Keratinocyte (primary cell): ENCODE data around the gene CDH16. TPM values are rescaled to one million over a fixed set of nuclear protein-coding genes. Genes with fewer than 3 reads are reported as not detected.

Experiments used
- DNase-seq: peaks from one replicate; pipeline ENCODE4 v3.0.0-alpha.2; 2011; ENCODE audit warnings: low read depth, missing footprints, low spot score
- FAIRE-seq: peaks from 2 replicates; lab custom pipeline; 2011; peaks lifted over from hg19 to GRCh38; lab: Jason Lieb, UNC
- H2AFZ ChIP-seq: 2 replicates; pipeline ENCODE4 v1.6.0; 2012; ENCODE audit warnings: low read length, control low read depth, inconsistent platforms; ENCODE audit not compliant: control insufficient read depth
- H3K27ac ChIP-seq: 2 replicates; pipeline ENCODE4 v1.5.1; 2011; ENCODE audit warnings: low read length; ENCODE audit not compliant: control insufficient read depth, insufficient read depth
- H3K27me3 ChIP-seq: 3 replicates; pipeline ENCODE4 v1.6.0; 2011; ENCODE audit warnings: low read length; ENCODE audit not compliant: control insufficient read depth, insufficient read depth; ENCODE audit errors: extremely low read depth
- H3K36me3 ChIP-seq, 2 experiments: 2 replicates in 1 of 2; 3 replicates in 1 of 2; pipeline ENCODE4 v1.5.1; 2011; ENCODE audit warnings: low read length in 2 of 2, mild to moderate bottlenecking in 1 of 2; ENCODE audit not compliant: control insufficient read depth in 2 of 2, insufficient read depth in 2 of 2; ENCODE audit errors: extremely low read depth in 1 of 2
- H3K4me1 ChIP-seq: 3 replicates; pipeline ENCODE4 v1.5.1; 2011; ENCODE audit warnings: low read length; ENCODE audit not compliant: control insufficient read depth, insufficient read depth; ENCODE audit errors: extremely low read depth
- H3K4me2 ChIP-seq: 3 replicates; pipeline ENCODE4 v1.6.0; 2011; ENCODE audit warnings: low read depth, low read length; ENCODE audit not compliant: control insufficient read depth, insufficient read depth; ENCODE audit errors: extremely low read depth
- H3K4me3 ChIP-seq, 3 experiments: fragments of 200-600 bp in 1 of 3; sonication (generic) in 1 of 3; 2 replicates in 2 of 3; 3 replicates in 1 of 3; pipeline ENCODE4 v1.5.1; 2011 to 2016; ENCODE audit warnings: low read length in 3 of 3, mild to moderate bottlenecking in 3 of 3, control low read depth in 2 of 3, inconsistent platforms in 1 of 3, low read depth in 1 of 3, mixed read lengths in 1 of 3, mixed run types in 1 of 3, moderate library complexity in 1 of 3; ENCODE audit not compliant: control insufficient read depth in 2 of 3, insufficient read depth in 2 of 3; ENCODE audit errors: extremely low read depth in 1 of 3
- H3K79me2 ChIP-seq: 2 replicates; pipeline ENCODE4 v1.6.0; 2012; ENCODE audit warnings: low read length; ENCODE audit not compliant: control insufficient read depth, insufficient read depth
- H3K9ac ChIP-seq: 3 replicates; pipeline ENCODE4 v1.6.0; 2011; ENCODE audit warnings: low read length; ENCODE audit not compliant: control insufficient read depth, insufficient read depth; ENCODE audit errors: extremely low read depth
- H3K9me1 ChIP-seq: 3 replicates; pipeline ENCODE4 v1.6.0; 2011; ENCODE audit warnings: low read length; ENCODE audit not compliant: control insufficient read depth, insufficient read depth; ENCODE audit errors: extremely low read depth
- H3K9me3 ChIP-seq: 2 replicates; pipeline ENCODE4 v1.5.1; 2012; ENCODE audit warnings: low read depth, low read length; ENCODE audit not compliant: control insufficient read depth
- H4K20me1 ChIP-seq: 3 replicates; pipeline ENCODE4 v1.6.0; 2011; ENCODE audit warnings: low read length; ENCODE audit not compliant: control insufficient read depth, insufficient read depth; ENCODE audit errors: extremely low read depth
- CTCF ChIP-seq, 3 experiments: IDR thresholded peaks in 1 of 3; conservative IDR thresholded peaks in 1 of 3; optimal IDR thresholded peaks in 1 of 3; 2 replicates in 2 of 3; 3 replicates in 1 of 3; pipeline versions ENCODE3 to v1.5.1; 2011; ENCODE audit warnings: low read length in 3 of 3, mild to moderate bottlenecking in 3 of 3, moderate library complexity in 2 of 3, control low read depth in 1 of 3, inconsistent platforms in 1 of 3; ENCODE audit not compliant: insufficient read depth in 2 of 3; ENCODE audit errors: extremely low read depth in 1 of 3
- EZH2 ChIP-seq: IDR thresholded peaks from one replicate; pipeline ENCODE4 v1.6.1; 2012; ENCODE audit warnings: inconsistent platforms, mild to moderate bottlenecking, low read length, moderate library complexity
- dilution Hi-C: fragments of 300-500 bp; cut with MboI; formaldehyde crosslinking; loops from one replicate; pipeline ENCODE4 v1.7.0; 2020; ENCODE audit warnings: low sequenced_read_pairs; ENCODE audit not compliant: extremely low pct_ligation_motif_present
- polyA plus RNA-seq, 5 experiments: library from polyadenylated mRNA; depleted of rRNA in 3 of 5; stranded (reverse) in 3 of 5; stranded (forward) in 1 of 5; unstranded in 1 of 5; fragments of >200 nt; gene quantifications; 1 replicate in 1 of 5; 2 replicates in 3 of 5; 3 replicates in 1 of 5; pipeline versions ENCODE4 v1.2.1 to v1.2.3, GENCODE V29; 2011 to 2012; ENCODE audit warnings: missing spikeins in 2 of 5, low read depth in 1 of 5, low replicate concordance in 1 of 5

CDH16 gene
- polyA plus RNA-seq, 1 donor (not counting 4 experiments of a cell fraction or from before 2014, with no cell fraction given) = 0.45 TPM

GRCh38 chr16:66911801-66912200 is 6.9 kb downstream of the CDH16 start:
- no peaks in the 10 kb centered on the region for H3K79me2 ChIP-seq
- H3K27me3 ChIP-seq = peaks cover 3% of the 10 kb centered on the region
- H3K9me3 ChIP-seq = no peaks in the 10 kb centered on the region
- H2AFZ ChIP-seq = no peak overlapping the region
- H3K9me1 ChIP-seq = no peaks in the 10 kb centered on the region
- H3K27ac ChIP-seq = no peak overlapping the region
- H3K4me1 ChIP-seq = peaks cover 13% of the 10 kb centered on the region
- no peak for FAIRE-seq
- TF ChIP-seq CTCF (optimal IDR thresholded peaks at IDR 0.05 in 1 of 3, IDR thresholded peaks at IDR 0.05 in 1 of 3, conservative IDR thresholded peaks at IDR 0.05 in 1 of 3; ENCODE audit: extremely low read depth in 1 of 3, insufficient read depth in 2 of 3, low read length in 3 of 3) (no peak), EZH2 (no peak)
- DNase-seq = no peak
- H4K20me1 ChIP-seq = no peaks in the 10 kb centered on the region
- H3K9ac ChIP-seq = no peak overlapping the region
- H3K36me3 ChIP-seq = no peaks in the 10 kb centered on the region
- no peak overlapping the region for H3K4me2 ChIP-seq
- dilution Hi-C loops = no loop called here
- H3K4me3 ChIP-seq = no peak overlapping the region

DNA sequence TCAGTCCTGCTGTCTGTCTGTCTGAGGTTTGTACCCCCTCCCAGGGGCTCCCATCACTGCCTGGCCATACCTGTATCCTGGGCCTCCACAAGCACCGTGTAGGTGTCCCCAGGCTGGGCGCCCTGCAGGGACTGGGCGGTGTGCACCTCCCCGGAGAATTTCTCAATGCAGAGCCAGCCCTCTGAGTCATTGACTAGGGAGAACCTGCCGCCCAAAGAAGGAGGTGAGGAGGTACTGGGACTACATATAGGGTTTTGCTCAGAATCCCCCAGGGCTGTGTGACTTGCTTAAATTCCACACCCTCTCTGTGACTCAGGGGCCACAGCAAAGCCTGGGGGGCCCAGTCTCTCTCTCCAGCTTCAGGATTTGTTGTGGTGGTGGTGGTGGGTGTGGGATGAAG is 7.6 kb downstream of the CDH16 start:
- DNase-seq = no peak

More for the DNA sequence above, 7.6 kb downstream of the CDH16 start:
- no peaks in the 10 kb centered on the region for H4K20me1 ChIP-seq
- no peak overlapping the region for H3K9ac ChIP-seq
- no peaks in the 10 kb centered on the region for H3K9me1 ChIP-seq
- H3K36me3 ChIP-seq = no peaks in the 10 kb centered on the region
- peaks cover 3% of the 10 kb centered on the region for H3K27me3 ChIP-seq
- dilution Hi-C loops = no loop called here
- H3K79me2 ChIP-seq = no peaks in the 10 kb centered on the region
- H3K4me1 ChIP-seq = peaks cover 13% of the 10 kb centered on the region
- no peaks in the 10 kb centered on the region for H3K9me3 ChIP-seq
- TF ChIP-seq CTCF (optimal IDR thresholded peaks at IDR 0.05 in 1 of 3, IDR thresholded peaks at IDR 0.05 in 1 of 3, conservative IDR thresholded peaks at IDR 0.05 in 1 of 3; ENCODE audit: extremely low read depth in 1 of 3, insufficient read depth in 2 of 3, low read length in 3 of 3) (no peak), EZH2 (no peak)
- H3K4me2 ChIP-seq = peak overlapping the region; percentile 41
- no peak overlapping the region for H3K27ac ChIP-seq
- H2AFZ ChIP-seq = no peak overlapping the region
- no peak overlapping the region for H3K4me3 ChIP-seq
- peak; percentile 43 for FAIRE-seq
